IMR-90 (cell line): ENCODE measurements around the gene PCOLCE2. TPM values are rescaled to one million over a fixed set of nuclear protein-coding genes. Genes with fewer than 3 reads are reported as not detected.

Experiments used
- ATAC-seq: fragments of 200-7000 bp; cut with Tn5 transposase; 2 replicates; pipeline ENCODE4 v1.9.1; 2020; ENCODE audit warnings: low read depth, mild to moderate bottlenecking, moderate library complexity
- BruUV-seq: library from RNA; stranded (reverse); fragments of 400-500 nt; replicated peaks from 2 replicates; lab custom pipeline; 2021; lab: Mats Ljungman, UMichigan
- CTCF ChIA-PET: fragments of 300-600 bp; formaldehyde crosslinking; extraction: SDS; loops from one replicate; lab custom pipeline; 2021; ENCODE audit warnings: antibody characterized with exemption; lab: Yijun Ruan, JAX
- POLR2A ChIA-PET: fragments of 300-600 bp; sonication (Branson Sonifier 250); formaldehyde crosslinking; loops from one replicate; lab custom pipeline; 2022; ENCODE audit warnings: antibody characterized with exemption; ENCODE audit not compliant: unreplicated experiment; lab: Charles Lee
- DNase-seq: peaks from one replicate; pipeline ENCODE4 v3.0.0; 2013
- H2AFZ ChIP-seq: replicated peaks from 2 replicates; pipeline ENCODE3; 2013; ENCODE audit warnings: low read length, mild to moderate bottlenecking; ENCODE audit not compliant: poor library complexity
- H2AK5ac ChIP-seq: 2 replicates; pipeline ENCODE4 v1.6.1; 2013; ENCODE audit warnings: low read depth, low read length, inconsistent platforms
- H2AK9ac ChIP-seq: replicated peaks from 2 replicates; pipeline ENCODE3; 2013; ENCODE audit warnings: mild to moderate bottlenecking, low read depth, low read length, moderate library complexity; ENCODE audit not compliant: poor library complexity
- H2BK120ac ChIP-seq: 2 replicates; pipeline ENCODE4 v1.6.1; 2013; ENCODE audit warnings: low read depth, low read length, inconsistent platforms
- H2BK15ac ChIP-seq: 3 replicates; pipeline ENCODE4 v1.6.1; 2013; ENCODE audit warnings: low read depth, low read length, inconsistent platforms
- H2BK20ac ChIP-seq: 2 replicates; pipeline ENCODE4 v1.6.1; 2013; ENCODE audit warnings: low read depth, mild to moderate bottlenecking, inconsistent platforms, low read length, moderate library complexity
- H2BK5ac ChIP-seq: 2 replicates; pipeline ENCODE4 v1.6.1; 2013; ENCODE audit warnings: mild to moderate bottlenecking, low read depth, low read length, inconsistent platforms; ENCODE audit not compliant: poor library complexity, severe bottlenecking
- H3K14ac ChIP-seq: replicated peaks from 2 replicates; pipeline ENCODE4 v1.6.1; 2013; ENCODE audit warnings: low read depth, low read length, inconsistent platforms
- H3K18ac ChIP-seq: 2 replicates; pipeline ENCODE4 v1.6.1; 2013; ENCODE audit warnings: low read depth, low read length, control low read depth
- H3K23ac ChIP-seq: 2 replicates; pipeline ENCODE4 v1.6.1; 2013; ENCODE audit warnings: low read depth, low read length, inconsistent platforms
- H3K27ac ChIP-seq: 2 replicates; pipeline ENCODE4 v1.5.1; 2013; ENCODE audit warnings: mild to moderate bottlenecking, control low read depth, low read length; ENCODE audit not compliant: insufficient read depth
- H3K27me3 ChIP-seq: 2 replicates; pipeline ENCODE4 v1.6.1; 2013; ENCODE audit warnings: low read length; ENCODE audit not compliant: control insufficient read depth, insufficient read depth
- H3K36me3 ChIP-seq: 2 replicates; pipeline ENCODE4 v1.6.1; 2013; ENCODE audit warnings: low read length, mixed read lengths; ENCODE audit not compliant: control insufficient read depth, insufficient read depth
- H3K4ac ChIP-seq: 2 replicates; pipeline ENCODE4 v1.6.1; 2013; ENCODE audit warnings: low read depth, low read length, inconsistent platforms
- H3K4me1 ChIP-seq: 2 replicates; pipeline ENCODE4 v1.6.1; 2013; ENCODE audit warnings: low read length, mixed read lengths; ENCODE audit not compliant: control insufficient read depth, insufficient read depth
- H3K4me2 ChIP-seq: 2 replicates; pipeline ENCODE4 v1.6.1; 2013; ENCODE audit warnings: low read depth, mild to moderate bottlenecking, control low read depth, low read length, moderate library complexity
- H3K4me3 ChIP-seq: 2 replicates; pipeline ENCODE4 v1.5.1; 2013; ENCODE audit warnings: low read depth, mild to moderate bottlenecking, control low read depth, low read length, moderate library complexity; ENCODE audit not compliant: insufficient read depth
- H3K56ac ChIP-seq: 2 replicates; pipeline ENCODE4 v1.6.1; 2013; ENCODE audit warnings: low read length, inconsistent platforms; ENCODE audit not compliant: insufficient read depth; ENCODE audit errors: extremely low read depth
- H3K79me1 ChIP-seq, 2 experiments: 2 replicates each; pipeline ENCODE4 v1.6.1; 2013; ENCODE audit warnings: low read length in 2 of 2, inconsistent platforms in 1 of 2, low read depth in 1 of 2
- H3K9ac ChIP-seq: 2 replicates; pipeline ENCODE4 v1.6.1; 2013; ENCODE audit warnings: low read depth, low read length, control low read depth
- H3K9me1 ChIP-seq: 2 replicates; pipeline ENCODE4 v1.6.1; 2013; ENCODE audit warnings: low read length, inconsistent platforms; ENCODE audit not compliant: insufficient read depth
- H3K9me3 ChIP-seq: 2 replicates; pipeline ENCODE4 v1.6.1; 2013; ENCODE audit warnings: low read length; ENCODE audit not compliant: control insufficient read depth, insufficient read depth
- H4K20me1 ChIP-seq: 2 replicates; pipeline ENCODE4 v1.6.1; 2013; ENCODE audit warnings: low read length, inconsistent platforms; ENCODE audit not compliant: insufficient read depth
- H4K5ac ChIP-seq: 2 replicates; pipeline ENCODE4 v1.6.1; 2013; ENCODE audit warnings: mild to moderate bottlenecking, low read depth, low read length, control low read depth
- H4K8ac ChIP-seq, 2 experiments: 2 replicates each; pipeline ENCODE4 v1.6.1; 2013; ENCODE audit warnings: low read depth in 2 of 2, low read length in 2 of 2, control low read depth in 1 of 2, inconsistent platforms in 1 of 2
- H4K91ac ChIP-seq: 2 replicates; pipeline ENCODE4 v1.6.1; 2013; ENCODE audit warnings: low read depth, low read length, inconsistent platforms; ENCODE audit not compliant: insufficient read depth
- BHLHE40 ChIP-seq: fragments of 150-350 bp; IDR thresholded peaks from 2 replicates; pipeline ENCODE4 v1.6.1; 2016; ENCODE audit warnings: mild to moderate bottlenecking, low read depth, low read length
- CHD1 ChIP-seq: IDR thresholded peaks from 2 replicates; pipeline ENCODE4 v1.6.1; 2012; ENCODE audit warnings: low read depth, low read length, improper control_type of control experiment
- MAFK ChIP-seq: IDR thresholded peaks from 2 replicates; pipeline ENCODE4 v1.6.1; 2012; ENCODE audit warnings: low read depth, low read length, improper control_type of control experiment
- RCOR1 ChIP-seq: IDR thresholded peaks from 2 replicates; pipeline ENCODE4 v1.6.1; 2012; ENCODE audit warnings: mild to moderate bottlenecking, low read length, improper control_type of control experiment; ENCODE audit not compliant: insufficient replicate concordance
- WGBS, 2 experiments: methylation state at CpG; one replicate each; pipeline versions ENCODE4 v1.1.5 to v1.1.7; 2013; ENCODE audit warnings: missing lambda C conversion rate in 2 of 2; ENCODE audit not compliant: insufficient read length in 1 of 2; ENCODE audit errors: extremely low coverage in 2 of 2; 5-methylcytosine and 5-hydroxymethylcytosine counted together
- dilution Hi-C: fragments of 300-500 bp; cut with HindIII; formaldehyde crosslinking; loops from one replicate; pipeline ENCODE4 v1.14.3; 2018; ENCODE audit warnings: low sequenced_read_pairs; ENCODE audit not compliant: unreplicated experiment
- in situ Hi-C: fragments of 300-500 bp; cut with MboI; formaldehyde crosslinking; loops from 3 replicates; pipeline ENCODE4 v1.14.3; 2019; ENCODE audit warnings: low sequenced_read_pairs, inconsistent platforms, mixed read lengths
- intact Hi-C: fragments of 100-400 bp; cut with micrococcal nuclease; formaldehyde crosslinking; loops from 2 replicates; pipeline ENCODE4 v1.10.0; 2022
- polyA plus RNA-seq, 3 experiments: library from polyadenylated mRNA; depleted of rRNA; stranded (reverse); fragments of >200 nt; gene quantifications; 2 replicates each; pipeline ENCODE4 v1.2.3, GENCODE V29; 2012; ENCODE audit warnings: low replicate concordance in 1 of 3
- total RNA-seq: library from RNA; depleted of rRNA; stranded (reverse); fragments of >200 nt; gene quantifications from 2 replicates; pipeline ENCODE4 v1.2.3, GENCODE V29; 2012

PCOLCE2 gene
- total and polyA plus RNA-seq, 2 of the 4 experiments (the other 2 are of a cell fraction): 0.50 to 0.54 TPM

DNA sequence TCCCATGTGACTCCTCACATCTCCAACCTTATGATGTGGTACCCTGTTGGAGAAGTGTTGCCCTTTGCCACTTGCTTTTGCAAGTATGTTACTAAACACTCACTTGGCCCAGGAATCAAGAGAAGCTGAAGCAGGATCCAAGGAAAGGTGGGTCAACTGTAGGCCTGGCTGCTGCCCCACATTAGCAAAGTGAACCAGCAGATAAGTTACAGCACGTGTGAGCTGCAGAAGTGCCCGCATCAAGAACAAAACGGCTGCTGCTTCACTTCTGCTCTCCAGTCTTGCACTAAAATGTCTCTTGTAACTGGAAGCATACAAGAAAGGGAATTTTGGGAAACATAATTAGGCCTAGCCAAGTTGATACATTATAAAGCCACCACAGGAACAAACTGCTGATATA is 79.6 kb downstream of the PCOLCE2 start:
- no peak overlapping the region for H3K4ac ChIP-seq
- intact Hi-C loops (loop anchor here (10.0 kb wide), 1 partner anchor 214 kb away; the partner anchor contains the start of gene PLS1), in situ Hi-C loops (no loop called here), dilution Hi-C loops (no loop called here)
- H3K4me2 ChIP-seq: no peak overlapping the region
- ATAC-seq (no peak), DNase-seq (no peak)
- no TSS peak for BruUV-seq
- peak overlapping the region; percentile 13 for H2AK9ac ChIP-seq
- H2BK15ac ChIP-seq: no peak overlapping the region
- H3K9ac ChIP-seq: no peak overlapping the region
- no peak overlapping the region for H2AFZ ChIP-seq
- H2AK5ac ChIP-seq: no peak overlapping the region
- WGBS, 2 experiments: 100% methylated on average over 2 of the region's 3 CpGs; no CpG with 5 or more reads in 1 of the 2 experiments
- H3K27me3 ChIP-seq: no peaks in the 10 kb centered on the region
- H3K36me3 ChIP-seq: peaks cover 2% of the 10 kb centered on the region; the same call in 1 of the 2 replicates
- H2BK120ac ChIP-seq: no peak overlapping the region
- H2BK5ac ChIP-seq: no peak overlapping the region
- no peaks in the 10 kb centered on the region; the same call in 1 of the 2 replicates for H3K9me1 ChIP-seq
- H3K14ac ChIP-seq: no peak overlapping the region
- TF ChIP-seq CHD1 (no peak), RCOR1 (no peak), MAFK (no peak), BHLHE40 (no peak)
- H3K4me3 ChIP-seq: no peak overlapping the region
- H4K8ac ChIP-seq: no peak overlapping the region
- no peaks in the 10 kb centered on the region for H3K79me1 ChIP-seq
- H3K9me3 ChIP-seq: no peaks in the 10 kb centered on the region
- POLR2A ChIA-PET: no interaction called here
- H2BK20ac ChIP-seq: no peak overlapping the region
- H3K18ac ChIP-seq: no peak overlapping the region
- H4K91ac ChIP-seq: no peak overlapping the region
- no peak overlapping the region for H3K27ac ChIP-seq
- H4K5ac ChIP-seq: no peak overlapping the region
- CTCF ChIA-PET: interaction anchor here (1.4 kb wide), 1 partner anchor 9 kb away, joined by 3 read pairs; no protein-coding TSS in a partner anchor
- H3K23ac ChIP-seq: no peak overlapping the region
- H3K56ac ChIP-seq: no peak overlapping the region
- no peaks in the 10 kb centered on the region for H3K4me1 ChIP-seq
- no peaks in the 10 kb centered on the region for H4K20me1 ChIP-seq
